AG09319 (cell line): Measurements from ENCODE around the gene CLSTN1.
"Not testable (repeated sequence)": the region's sequence is repeated elsewhere in the genome, so short reads cannot be mapped to it uniquely, and the experiment has no call there.

Experiments used
- DNase-seq: peaks from one replicate; pipeline ENCODE4 v3.0.0-alpha.2; 2010; ENCODE audit warnings: low read depth; ENCODE audit errors: extremely low read depth
- CTCF ChIP-seq: IDR thresholded peaks from 2 replicates; pipeline ENCODE4 v1.5.1; 2011; ENCODE audit warnings: low read depth, mild to moderate bottlenecking, inconsistent platforms, low read length, moderate library complexity

The CLSTN1 gene

GRCh38 chr1:9718006-9718680 is 105.6 kb downstream of the CLSTN1 start:
- TF ChIP-seq CTCF = no peak
- DNase-seq = no peak

GRCh38 chr1:9717193-9718005 is 106.4 kb downstream of the CLSTN1 start:
- TF ChIP-seq CTCF = no peak
- DNase-seq = no peak

GRCh38 chr1:9716404-9717192 is 107.2 kb downstream of the CLSTN1 start:
- no peak for TF ChIP-seq CTCF

GRCh38 chr1:9715536-9716226 is 108.1 kb downstream of the CLSTN1 start:
- TF ChIP-seq CTCF = no peak

More at GRCh38 chr1:9716404-9717192, 107.2 kb downstream of the CLSTN1 start:
- no peak for DNase-seq

GRCh38 chr1:9714257-9714718 is 109.5 kb downstream of the CLSTN1 start:
- no peak for TF ChIP-seq CTCF
- no peak for DNase-seq

More at GRCh38 chr1:9715536-9716226, 108.1 kb downstream of the CLSTN1 start:
- no peak for DNase-seq

GRCh38 chr1:9712767-9713166 is 111.0 kb downstream of the CLSTN1 start:
- DNase-seq = not testable (repeated sequence)

- TF ChIP-seq CTCF = no peak
Observed at GRCh38 chr1:9711466-9712020, 112.2 kb downstream of the CLSTN1 start.

More at GRCh38 chr1:9711466-9712020, 112.2 kb downstream of the CLSTN1 start:
- DNase-seq = no peak
